ENCODE measurements around the gene TRIM49D1. TPM values are rescaled to one million over a fixed set of nuclear protein-coding genes. Genes with fewer than 3 reads are reported as not detected.
"Not testable (repeated sequence)": the region's sequence is repeated elsewhere in the genome, so short reads cannot be mapped to it uniquely, and the experiment has no call there.

TRIM49D1 gene, protein sequence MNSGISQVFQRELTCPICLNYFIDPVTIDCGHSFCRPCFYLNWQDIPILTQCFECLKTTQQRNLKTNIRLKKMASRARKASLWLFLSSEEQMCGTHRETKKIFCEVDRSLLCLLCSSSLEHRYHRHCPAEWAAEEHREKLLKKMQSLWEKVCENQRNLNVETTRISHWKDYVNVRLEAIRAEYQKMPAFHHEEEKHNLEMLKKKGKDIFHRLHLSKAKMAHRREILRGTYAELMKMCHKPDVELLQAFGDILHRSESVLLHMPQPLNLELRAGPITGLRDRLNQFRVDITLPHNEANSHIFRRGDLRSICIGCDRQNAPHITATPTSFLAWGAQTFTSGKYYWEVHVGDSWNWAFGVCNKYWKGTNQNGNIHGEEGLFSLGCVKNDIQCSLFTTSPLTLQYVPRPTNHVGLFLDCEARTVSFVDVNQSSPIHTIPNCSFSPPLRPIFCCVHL
- not detected for polyA plus RNA-seq (2013, experiment 1 of 2; ENCODE audit: insufficient read length)
- polyA plus RNA-seq (2013, experiment 2 of 2; ENCODE audit: insufficient read length), result not detected

DNA sequence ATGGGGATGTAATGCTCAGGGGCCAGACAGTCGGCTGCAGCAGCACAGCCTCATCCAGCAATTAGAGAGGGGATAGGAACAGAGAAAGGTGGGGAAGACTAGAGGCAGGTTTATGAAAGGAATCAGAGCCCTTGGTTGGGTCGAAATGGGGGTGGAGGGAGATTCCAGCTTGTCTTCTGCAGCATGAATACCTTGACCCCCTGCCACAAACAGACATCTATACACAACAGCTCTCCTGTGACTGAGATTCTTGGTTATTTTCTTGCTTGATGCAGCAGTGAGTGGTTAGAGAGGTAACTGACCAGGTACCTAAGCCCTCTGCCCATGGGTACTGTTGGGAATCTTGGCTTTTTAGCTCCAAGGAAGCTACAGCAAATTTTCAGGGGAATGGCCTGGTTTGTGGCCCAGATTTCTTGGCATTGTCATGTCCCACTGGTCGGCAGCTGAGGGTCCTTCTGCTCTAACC lies at the start of gene TRIM49D1:
TRIM49D1 (minus strand) TSS at position 51 of the 466 bp plus-strand sequence. CDS start 4,535 bp downstream, outside the sequence.
- DNase-seq, result no peak

DNA sequence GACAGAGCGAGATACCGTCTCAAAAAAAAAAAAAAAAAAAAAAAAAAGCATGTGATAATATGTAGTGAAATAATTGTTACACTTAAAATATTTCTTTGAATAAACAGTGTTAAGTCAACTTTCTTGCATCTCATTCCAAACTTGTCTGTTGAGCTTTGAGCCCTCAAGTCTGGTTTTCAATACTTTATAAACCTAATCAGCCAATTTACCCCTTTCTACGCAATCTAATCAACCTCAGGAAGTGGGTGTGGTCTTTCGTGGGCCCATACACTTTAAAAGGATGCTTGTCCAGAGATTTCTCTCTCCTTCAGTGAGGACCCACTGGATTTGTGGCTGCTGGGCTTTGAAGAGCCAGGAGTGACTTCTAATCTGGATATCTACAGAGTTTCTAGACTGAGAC lies 43.7 kb upstream of the TRIM49D1 start, which contains the start of gene TRIM64:
TRIM64 (plus strand) TSS at position 301 of the 400 bp plus-strand sequence. CDS start 2,467 bp downstream, outside the sequence.
- not testable (repeated sequence) for DNase-seq

DNA sequence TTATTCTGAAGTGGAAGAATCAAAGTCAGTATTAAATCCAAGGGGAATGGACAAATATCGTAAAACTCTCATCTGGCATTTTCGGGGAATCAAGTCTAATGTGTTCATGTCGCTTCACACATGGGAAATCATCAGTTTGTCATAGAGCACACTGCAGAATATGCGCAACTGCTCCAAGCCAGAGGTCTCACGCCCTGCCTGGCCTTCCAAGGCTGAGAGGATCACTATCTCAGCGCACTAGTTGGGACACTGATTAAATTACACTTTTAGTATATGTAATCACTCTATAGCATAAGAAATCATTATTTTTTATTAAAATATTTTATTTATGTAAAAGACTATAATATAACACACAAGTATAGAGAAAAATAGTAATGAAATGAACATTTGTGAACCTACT lies 38.8 kb upstream of the TRIM49D1 start:
- DNase-seq, result not testable (repeated sequence)

DNA sequence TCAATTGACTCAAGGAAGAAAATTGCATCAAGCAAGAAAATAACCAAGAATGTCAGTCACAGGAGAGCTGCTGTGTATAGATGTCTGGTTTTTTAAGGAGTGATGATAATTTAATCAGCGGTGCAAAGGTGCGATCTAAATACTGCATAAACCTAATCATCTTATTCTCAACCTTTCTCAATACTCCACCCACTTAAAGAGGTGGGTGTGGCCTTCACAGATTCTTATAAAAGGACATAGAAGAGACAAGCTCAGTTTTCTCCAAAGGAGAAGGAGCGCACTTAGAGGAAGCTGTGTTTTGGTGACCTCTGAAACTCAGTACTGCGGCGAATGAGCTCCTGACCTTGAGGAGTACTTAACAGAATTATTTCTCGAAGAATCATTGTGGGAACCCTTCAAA lies 1.7 kb upstream of the TRIM49D1 start, which contains the start of gene TRIM49D2:
TRIM49D2 (plus strand) TSS at position 301 of the 400 bp plus-strand sequence. CDS start 2,698 bp downstream, outside the sequence.
- DNase-seq, result not testable (repeated sequence)

DNA sequence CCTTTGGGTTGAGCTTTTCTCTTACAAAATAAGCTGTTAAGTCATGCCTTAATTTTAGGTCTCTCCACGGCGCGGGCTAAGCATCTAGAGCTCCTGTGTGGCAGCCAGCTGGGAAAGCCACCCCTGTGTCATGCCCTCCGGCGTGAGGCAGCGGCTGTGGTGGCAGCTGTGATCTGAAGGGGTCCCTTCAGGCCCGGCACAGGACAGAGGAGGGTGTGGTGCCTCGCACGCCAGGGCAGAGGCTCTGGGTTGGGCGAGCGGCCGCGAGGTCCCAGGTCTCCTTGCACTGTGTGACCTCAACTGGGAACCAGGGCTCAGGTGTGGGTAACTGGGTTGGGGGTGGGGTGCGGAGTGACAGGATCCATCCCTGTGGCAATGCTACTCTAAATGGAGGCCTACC lies 21.2 kb downstream of the TRIM49D1 start:
- DNase-seq, result not testable (repeated sequence)

DNA sequence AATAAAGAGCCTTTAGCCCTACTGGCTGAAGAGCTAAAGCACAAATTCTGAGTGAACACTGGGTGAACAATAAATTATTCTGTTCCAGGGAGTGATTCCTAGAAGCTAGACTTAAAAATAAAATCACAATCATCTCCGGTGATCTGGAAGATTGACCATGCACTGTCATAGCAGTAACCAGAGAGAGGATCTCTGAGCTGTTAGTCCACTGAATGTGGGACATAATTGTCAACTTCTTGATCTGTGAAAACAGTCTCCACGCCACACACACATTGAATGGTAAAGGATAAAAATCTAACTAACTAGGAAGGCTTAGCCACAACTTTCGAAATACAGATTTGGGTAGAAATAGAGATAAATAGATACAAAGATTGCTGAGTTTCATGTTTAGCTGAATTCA lies 28.8 kb downstream of the TRIM49D1 start:
- not testable (repeated sequence) for DNase-seq

DNA sequence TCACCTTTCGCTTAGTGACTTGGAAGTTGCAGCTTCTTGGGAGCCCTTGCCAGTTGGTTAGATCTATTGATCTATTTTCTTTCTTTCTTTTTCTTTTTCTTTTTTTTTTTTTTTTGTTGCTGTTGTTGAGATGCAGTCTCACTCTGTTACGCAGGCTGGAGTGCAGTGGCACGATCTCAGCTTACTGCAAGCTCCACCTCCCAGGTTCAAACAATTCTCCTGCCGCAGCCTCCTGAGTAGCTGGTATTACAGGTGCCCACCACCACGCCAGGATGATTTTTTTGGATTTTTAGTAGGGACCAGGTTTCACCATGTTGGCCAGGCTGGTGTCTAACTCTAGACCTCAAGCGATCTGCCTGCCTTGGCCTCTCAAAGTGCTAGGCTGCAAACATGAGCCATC lies 44.5 kb downstream of the TRIM49D1 start:
- DNase-seq, result not testable (repeated sequence)

DNA sequence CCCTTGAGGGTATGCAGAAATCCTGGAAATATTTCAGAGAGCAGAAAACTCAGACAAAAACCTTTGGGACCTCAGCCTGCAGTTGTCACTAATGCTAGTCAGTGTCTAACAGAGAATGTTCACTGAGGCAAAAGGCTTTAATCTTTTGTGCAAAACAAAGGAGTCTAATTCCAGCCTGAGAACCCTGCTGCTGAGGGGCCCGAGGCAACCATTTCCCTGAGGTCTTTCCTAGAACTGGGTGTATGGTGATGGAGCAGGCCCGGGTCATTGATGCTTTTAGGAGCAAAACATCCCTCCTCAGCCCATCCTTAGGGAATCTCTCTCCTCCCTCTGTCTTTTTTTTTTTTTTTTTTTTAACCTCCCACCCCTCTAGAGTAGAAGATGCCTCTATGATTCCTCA lies 49.5 kb downstream of the TRIM49D1 start:
- not testable (repeated sequence) for DNase-seq

DNA sequence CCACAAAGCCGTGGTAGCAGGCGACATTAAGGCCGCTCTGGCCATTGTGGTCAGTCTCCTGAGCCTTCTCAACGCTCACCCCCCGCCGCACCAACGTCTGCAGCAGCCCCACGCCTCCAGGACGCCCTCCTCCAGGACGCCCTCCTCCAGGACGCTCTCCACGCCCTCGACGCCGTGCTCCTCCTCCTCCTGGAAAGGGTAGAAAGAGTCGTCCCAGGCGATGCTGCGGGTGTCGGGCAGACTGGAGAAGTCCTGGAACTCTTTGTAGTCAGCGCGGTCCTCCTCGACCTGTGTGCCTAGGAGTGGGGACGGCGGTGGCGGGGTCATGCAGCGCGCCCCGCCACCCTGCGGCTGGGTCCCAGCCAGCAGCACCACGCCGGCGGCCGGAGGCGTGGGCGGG lies 56.8 kb downstream of the TRIM49D1 start:
- not testable (repeated sequence) for DNase-seq

DNA sequence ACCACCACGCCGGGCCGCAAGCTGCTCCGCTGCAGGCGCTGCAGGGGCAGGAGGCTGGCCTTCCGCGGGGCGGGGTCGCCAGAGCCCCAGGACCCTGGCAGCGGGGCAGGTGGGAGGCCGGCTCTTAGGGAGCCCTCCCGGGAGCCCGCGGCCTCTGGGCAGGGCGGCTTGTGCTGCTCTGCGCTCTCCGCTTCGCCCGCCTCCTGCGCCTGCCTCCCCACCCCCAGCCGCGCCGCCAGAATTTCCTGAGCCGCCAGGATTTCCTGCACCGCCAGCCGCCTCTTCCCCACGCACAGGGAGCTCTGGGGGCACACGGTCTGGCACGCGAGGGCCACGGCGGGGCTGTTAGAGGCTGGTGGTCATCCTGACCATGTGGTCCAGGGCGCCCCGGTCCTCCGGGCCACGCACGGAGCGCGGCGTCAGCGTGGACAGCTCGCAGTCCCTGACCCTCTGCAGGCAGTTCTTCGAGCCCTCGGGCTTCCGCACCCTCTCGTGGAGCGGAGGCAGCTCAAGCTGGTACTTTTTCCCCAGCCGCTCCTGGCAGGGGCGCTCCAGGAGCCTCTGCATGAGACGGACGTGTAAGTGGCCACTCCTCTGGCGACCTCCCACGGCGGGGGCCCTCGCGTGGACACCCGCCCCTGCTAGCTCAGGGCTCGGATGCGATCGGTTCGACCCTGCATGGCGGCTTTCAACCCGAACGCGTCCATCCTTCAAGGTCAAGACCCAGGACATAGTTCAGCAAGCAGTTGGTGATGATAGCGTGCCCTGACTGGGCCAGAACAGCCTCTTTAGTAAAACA lies 57.9 kb downstream of the TRIM49D1 start:
- not testable (repeated sequence) for DNase-seq
